Measurements from ENCODE around the gene WTIP.
A peak's percentile ranks its signal among the peaks of the same experiment; 100 is the strongest.
"Not testable (repeated sequence)": the region's sequence is repeated elsewhere in the genome, so short reads cannot be mapped to it uniquely, and the experiment has no call there.

Gene WTIP

GRCh38 chr19:34504273-34504808 lies 22.8 kb downstream of the WTIP start:
- DNase-seq (ENCODE audit: low read depth), result no peak

- DNase-seq (ENCODE audit: low read depth), result no peak
Observed at GRCh38 chr19:34504809-34505291, 23.3 kb downstream of the WTIP start.

GRCh38 chr19:34505321-34506025 lies 23.9 kb downstream of the WTIP start:
- DNase-seq (ENCODE audit: low read depth), result no peak

- DNase-seq (ENCODE audit: low read depth), result no peak
Observed at GRCh38 chr19:34506026-34506370, 24.4 kb downstream of the WTIP start.

- DNase-seq (ENCODE audit: low read depth), result no peak
Observed at GRCh38 chr19:34507414-34508067, 26.0 kb downstream of the WTIP start.

GRCh38 chr19:34508540-34508939 lies 27.0 kb downstream of the WTIP start:
- DNase-seq (ENCODE audit: low read depth), result no peak

- not testable (repeated sequence) for DNase-seq (ENCODE audit: low read depth)
Observed at GRCh38 chr19:34510904-34511303, 29.3 kb downstream of the WTIP start.

- DNase-seq (ENCODE audit: low read depth), result no peak
Observed at GRCh38 chr19:34512254-34512822, 30.8 kb downstream of the WTIP start.

GRCh38 chr19:34513767-34514166 lies 32.2 kb downstream of the WTIP start:
- no peak for DNase-seq (ENCODE audit: low read depth)

GRCh38 chr19:34519602-34520001 lies 38.0 kb downstream of the WTIP start:
- DNase-seq (ENCODE audit: low read depth), result no peak

GRCh38 chr19:34523408-34523807 lies 41.9 kb downstream of the WTIP start:
- no peak for DNase-seq (ENCODE audit: low read depth)

GRCh38 chr19:34525001-34525400 lies 43.4 kb downstream of the WTIP start:
- no peak for DNase-seq (ENCODE audit: low read depth)

GRCh38 chr19:34534206-34534605 lies 52.6 kb downstream of the WTIP start:
- DNase-seq (ENCODE audit: low read depth), result no peak

GRCh38 chr19:34539396-34539795 lies 57.8 kb downstream of the WTIP start:
- no peak for DNase-seq (ENCODE audit: low read depth)

GRCh38 chr19:34540811-34541557 lies 59.4 kb downstream of the WTIP start:
- no peak for DNase-seq (ENCODE audit: low read depth)

- DNase-seq (ENCODE audit: low read depth), result no peak
Observed at GRCh38 chr19:34549833-34550232, 68.3 kb downstream of the WTIP start.

GRCh38 chr19:34555447-34555846 lies 73.9 kb downstream of the WTIP start:
- DNase-seq (ENCODE audit: low read depth), result peak; percentile 8

GRCh38 chr19:34556488-34556887 lies 74.9 kb downstream of the WTIP start:
- peak; percentile 12 for DNase-seq (ENCODE audit: low read depth)

- DNase-seq (ENCODE audit: low read depth), result no peak
Observed at GRCh38 chr19:34559045-34559444, 77.5 kb downstream of the WTIP start.

- no peak for DNase-seq (ENCODE audit: low read depth)
Observed at GRCh38 chr19:34560229-34560628, 78.7 kb downstream of the WTIP start.
